AG09309 (cell line): ENCODE measurements around the gene HSDL2.

Experiments used
- DNase-seq: peaks from one replicate; pipeline ENCODE4 v3.0.0-alpha.2; 2010; ENCODE audit warnings: low read depth
- H3K4me3 ChIP-seq: 2 replicates; pipeline ENCODE4 v1.5.1; 2011; ENCODE audit warnings: mild to moderate bottlenecking, low read depth, low read length, moderate library complexity; ENCODE audit not compliant: control insufficient read depth
- TF ChIP-seq, protein P1 (sequence below): IDR thresholded peaks from 2 replicates; pipeline ENCODE4 v1.5.1; 2011; ENCODE audit warnings: mild to moderate bottlenecking, low read depth, low read length, inconsistent platforms; ENCODE audit not compliant: insufficient read depth, control insufficient read depth; ENCODE audit errors: missing control alignments

The HSDL2 gene

DNA sequence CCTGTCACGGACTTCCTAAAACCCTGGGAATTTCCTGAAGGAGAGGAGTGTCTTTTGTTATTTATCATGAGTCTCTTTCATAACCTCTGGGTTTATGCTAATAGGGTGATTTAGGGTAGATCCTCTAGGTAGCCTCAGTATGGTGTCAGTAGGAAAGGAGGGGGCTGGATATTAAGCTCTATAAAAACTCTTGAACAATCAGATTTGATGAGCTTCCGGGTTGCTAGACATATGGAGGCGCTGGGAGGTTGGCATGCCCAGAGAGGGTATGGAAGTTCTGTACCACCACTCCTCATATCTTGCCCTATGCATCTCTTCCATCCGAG, 30.9 kb upstream of the HSDL2 start:
- TF ChIP-seq, protein P1, sequence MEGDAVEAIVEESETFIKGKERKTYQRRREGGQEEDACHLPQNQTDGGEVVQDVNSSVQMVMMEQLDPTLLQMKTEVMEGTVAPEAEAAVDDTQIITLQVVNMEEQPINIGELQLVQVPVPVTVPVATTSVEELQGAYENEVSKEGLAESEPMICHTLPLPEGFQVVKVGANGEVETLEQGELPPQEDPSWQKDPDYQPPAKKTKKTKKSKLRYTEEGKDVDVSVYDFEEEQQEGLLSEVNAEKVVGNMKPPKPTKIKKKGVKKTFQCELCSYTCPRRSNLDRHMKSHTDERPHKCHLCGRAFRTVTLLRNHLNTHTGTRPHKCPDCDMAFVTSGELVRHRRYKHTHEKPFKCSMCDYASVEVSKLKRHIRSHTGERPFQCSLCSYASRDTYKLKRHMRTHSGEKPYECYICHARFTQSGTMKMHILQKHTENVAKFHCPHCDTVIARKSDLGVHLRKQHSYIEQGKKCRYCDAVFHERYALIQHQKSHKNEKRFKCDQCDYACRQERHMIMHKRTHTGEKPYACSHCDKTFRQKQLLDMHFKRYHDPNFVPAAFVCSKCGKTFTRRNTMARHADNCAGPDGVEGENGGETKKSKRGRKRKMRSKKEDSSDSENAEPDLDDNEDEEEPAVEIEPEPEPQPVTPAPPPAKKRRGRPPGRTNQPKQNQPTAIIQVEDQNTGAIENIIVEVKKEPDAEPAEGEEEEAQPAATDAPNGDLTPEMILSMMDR = no peak
- H3K4me3 ChIP-seq = no peak overlapping the region
- DNase-seq = no peak

DNA sequence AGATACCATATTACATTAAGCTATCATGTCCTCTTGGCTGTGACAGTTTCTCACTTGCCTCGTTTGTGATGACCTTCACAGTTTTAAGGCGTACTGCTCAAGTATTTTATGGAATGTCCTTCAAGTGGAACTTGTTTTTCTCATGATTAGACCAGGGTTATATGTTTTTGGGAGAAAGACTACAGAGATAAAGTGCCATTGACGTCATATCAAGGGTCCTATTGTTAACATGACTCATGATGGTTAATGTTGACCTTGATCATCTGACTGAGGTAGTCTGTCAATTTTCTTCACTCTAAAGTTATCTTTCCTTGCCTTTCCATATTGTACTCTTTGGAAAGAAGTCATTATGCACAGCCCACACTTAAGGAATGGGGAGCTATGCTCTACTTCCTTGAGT, 28.7 kb upstream of the HSDL2 start:
- DNase-seq = no peak
- TF ChIP-seq, protein P1 = no peak

DNA sequence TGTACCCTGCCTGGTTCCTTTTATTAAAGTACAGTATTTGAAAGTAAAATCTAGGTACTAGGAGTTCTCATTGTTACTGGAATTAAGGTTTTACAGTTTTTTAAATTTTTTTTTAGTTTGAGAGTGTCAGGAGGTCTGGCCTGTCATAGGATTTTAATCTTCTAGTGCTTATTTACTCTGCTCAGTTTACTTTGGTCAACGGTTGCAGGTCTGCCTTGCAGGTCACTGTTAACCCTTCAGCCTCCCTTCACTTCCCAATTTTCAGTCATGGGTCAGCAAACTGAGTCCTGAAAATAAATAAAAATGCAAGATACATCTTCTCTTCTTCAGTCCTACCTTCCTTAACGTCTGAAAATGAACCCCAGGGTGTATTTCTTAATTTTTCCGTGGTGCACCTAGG, 27.7 kb upstream of the HSDL2 start:
- TF ChIP-seq, protein P1 = no peak
- no peak overlapping the region for H3K4me3 ChIP-seq

More for the DNA sequence above, 28.7 kb upstream of the HSDL2 start:
- H3K4me3 ChIP-seq = no peak overlapping the region

DNA sequence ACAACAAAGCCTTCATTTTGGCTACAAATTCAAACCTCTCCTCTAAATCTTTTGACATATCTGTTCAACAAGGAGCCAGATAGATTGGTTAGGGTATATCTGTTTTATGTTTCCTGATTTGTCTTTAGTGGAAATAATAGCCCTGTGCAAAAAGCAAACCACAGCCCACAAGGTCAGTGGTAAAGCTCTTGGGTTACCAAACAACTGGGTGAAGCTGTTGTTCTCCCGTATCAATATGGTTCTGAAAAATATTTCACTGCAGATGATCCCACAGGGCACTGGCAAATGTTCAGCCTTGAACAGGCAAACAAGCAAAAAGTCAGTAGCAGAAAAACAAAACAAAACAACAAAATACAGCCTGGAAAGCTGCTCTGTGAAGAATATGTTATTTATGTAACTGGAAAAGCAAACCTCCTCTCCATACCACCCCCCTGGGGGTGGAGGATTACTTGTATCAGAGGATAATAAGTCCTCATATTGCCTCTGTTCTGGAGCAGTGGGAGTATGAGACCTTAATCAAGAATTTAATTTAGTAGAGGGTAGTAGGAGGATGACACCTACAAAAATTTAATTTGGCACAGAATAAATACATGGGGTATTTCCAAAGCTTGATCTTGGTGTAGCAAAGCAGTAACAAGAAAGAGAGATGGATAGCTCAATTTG, 25.7 kb upstream of the HSDL2 start:
- H3K4me3 ChIP-seq = no peak overlapping the region
- DNase-seq = no peak
- TF ChIP-seq, protein P1 = no peak

More for the DNA sequence above, 27.7 kb upstream of the HSDL2 start:
- no peak for DNase-seq

DNA sequence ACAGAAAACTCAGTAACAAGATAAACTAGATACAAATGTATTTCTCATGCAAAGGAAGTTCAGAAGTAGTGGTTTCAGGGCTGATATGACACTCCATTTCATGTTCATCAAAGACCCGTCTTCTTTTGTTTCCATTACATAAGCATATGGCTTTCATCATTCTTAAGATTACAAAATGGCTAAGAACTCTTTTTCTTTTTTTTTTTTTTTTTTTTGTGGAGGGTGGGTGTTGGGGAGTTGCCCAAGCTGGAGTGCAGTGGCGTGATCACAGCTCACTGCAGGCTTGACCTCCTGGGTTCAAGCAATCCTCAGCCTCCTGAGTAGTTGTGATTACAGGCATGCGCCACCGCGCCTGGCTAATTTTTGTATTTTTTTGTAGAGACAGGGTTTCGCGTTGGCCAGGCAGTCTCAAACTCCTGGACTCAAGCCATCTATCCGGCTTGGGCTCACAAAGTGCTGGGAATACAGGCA, 24.4 kb upstream of the HSDL2 start:
- TF ChIP-seq, protein P1 = no peak
- no peak for DNase-seq
- no peak overlapping the region for H3K4me3 ChIP-seq

DNA sequence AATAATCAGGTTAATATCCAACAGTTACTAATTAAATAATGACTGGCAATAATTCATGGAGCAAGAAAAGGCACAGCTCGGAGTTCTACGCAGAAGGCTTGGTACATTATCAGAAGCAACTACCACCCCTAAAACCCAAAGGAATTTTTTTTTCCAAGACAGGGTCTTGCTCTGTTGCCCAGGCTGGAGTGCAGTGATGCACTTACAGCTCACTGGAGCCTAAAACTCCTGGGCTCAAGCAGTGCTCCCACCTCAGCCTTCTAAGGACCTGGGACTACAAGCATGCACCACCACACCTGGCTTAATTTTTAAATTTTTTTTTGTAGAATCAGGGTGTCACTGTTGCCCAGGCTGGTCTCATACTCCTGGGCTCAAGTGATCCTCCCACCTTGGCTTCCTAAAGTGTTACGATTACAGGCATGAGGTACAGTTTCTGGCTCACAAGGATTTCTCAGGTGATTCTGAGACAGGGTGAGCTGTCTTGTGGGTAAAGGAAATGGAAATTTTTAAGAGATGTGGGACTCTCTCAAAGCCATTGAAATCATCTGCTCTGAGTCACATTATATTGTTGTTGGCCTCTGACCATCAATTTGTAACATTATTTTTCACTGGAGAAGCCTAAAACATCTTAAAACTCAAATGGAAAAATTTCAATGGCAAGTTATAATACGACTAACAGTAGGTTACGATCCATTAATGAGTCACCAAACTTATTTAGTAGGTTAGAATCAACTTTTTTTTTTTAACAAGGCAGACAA, 19.7 kb upstream of the HSDL2 start:
- TF ChIP-seq, protein P1 = no peak
- H3K4me3 ChIP-seq = no peak overlapping the region
- peak; percentile 27 for DNase-seq
